ENCODE measurements around the gene DPAGT1.

DNA sequence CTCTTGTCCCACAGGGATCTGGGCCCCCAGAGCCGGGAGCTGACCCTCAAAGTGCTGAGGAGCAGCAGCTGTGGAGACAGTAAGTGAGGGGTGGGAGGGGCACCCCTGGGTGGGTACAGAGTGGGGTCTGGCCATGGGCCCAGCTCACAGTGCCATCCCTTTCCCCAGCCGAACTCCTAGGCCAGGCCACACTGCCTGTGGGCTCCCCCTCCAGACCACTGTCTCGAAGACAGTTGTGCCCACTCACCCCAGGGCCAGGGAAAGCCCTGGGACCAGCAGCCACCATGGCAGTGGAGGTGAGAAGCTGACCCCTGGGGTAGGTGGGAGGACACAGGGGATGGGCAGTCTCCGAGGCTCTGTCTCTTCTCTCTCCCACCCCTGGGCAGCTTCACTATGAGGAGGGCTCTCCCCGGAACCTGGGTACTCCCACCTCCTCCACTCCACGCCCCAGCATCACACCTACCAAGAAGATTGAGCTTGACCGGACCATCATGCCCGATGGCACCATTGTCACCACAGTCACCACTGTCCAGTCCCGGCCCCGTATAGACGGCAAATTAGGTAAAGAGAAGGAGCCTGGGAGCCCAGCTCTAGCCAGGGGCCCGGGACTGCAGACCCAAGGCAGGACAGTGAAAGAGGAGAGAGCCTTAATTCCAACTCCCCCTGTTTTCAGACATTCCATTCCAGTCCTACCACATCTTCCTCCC, 10.8 kb upstream of the DPAGT1 start:
- TF ChIP-seq, protein P1, sequence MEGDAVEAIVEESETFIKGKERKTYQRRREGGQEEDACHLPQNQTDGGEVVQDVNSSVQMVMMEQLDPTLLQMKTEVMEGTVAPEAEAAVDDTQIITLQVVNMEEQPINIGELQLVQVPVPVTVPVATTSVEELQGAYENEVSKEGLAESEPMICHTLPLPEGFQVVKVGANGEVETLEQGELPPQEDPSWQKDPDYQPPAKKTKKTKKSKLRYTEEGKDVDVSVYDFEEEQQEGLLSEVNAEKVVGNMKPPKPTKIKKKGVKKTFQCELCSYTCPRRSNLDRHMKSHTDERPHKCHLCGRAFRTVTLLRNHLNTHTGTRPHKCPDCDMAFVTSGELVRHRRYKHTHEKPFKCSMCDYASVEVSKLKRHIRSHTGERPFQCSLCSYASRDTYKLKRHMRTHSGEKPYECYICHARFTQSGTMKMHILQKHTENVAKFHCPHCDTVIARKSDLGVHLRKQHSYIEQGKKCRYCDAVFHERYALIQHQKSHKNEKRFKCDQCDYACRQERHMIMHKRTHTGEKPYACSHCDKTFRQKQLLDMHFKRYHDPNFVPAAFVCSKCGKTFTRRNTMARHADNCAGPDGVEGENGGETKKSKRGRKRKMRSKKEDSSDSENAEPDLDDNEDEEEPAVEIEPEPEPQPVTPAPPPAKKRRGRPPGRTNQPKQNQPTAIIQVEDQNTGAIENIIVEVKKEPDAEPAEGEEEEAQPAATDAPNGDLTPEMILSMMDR (IDR thresholded peaks at IDR 0.05) = no peak
- no peak for TF ChIP-seq POLR2A (IDR thresholded peaks at IDR 0.05)
